AG20443 (cell line): ENCODE data around the gene MECR.
A peak's percentile ranks its signal among the peaks of the same experiment; 100 is the strongest.
"Not testable (repeated sequence)": the region's sequence is repeated elsewhere in the genome, so short reads cannot be mapped to it uniquely, and the experiment has no call there.

Experiments used
- DNase-seq: peaks from one replicate; pipeline ENCODE4 v3.0.0; 2012; ENCODE audit warnings: low spot score, mixed read lengths

Gene MECR

DNA sequence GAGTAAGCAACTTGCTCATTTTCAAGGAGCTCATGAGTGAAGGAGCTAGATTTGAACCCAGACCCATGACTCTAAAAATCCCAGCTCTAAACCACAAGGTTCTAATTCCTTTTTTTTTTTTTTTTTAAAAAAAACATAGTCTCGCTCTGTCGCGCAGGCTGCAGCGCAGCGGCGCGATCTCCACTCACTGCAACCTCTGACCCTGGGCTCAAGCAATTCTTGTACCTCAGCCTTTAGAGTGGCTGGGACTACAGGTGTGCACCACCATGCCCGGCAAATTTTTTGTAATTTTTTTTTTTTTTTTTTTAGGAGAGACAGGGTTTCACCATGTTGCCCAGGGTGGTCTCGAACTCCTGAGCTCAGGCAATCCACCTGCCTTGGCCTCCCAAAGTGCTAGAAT, 62.8 kb downstream of the MECR start:
- no peak for DNase-seq

- DNase-seq, result no peak
These were observed 64.3 kb downstream of the MECR start for GRCh38 chr1:29166291-29166878.

DNA sequence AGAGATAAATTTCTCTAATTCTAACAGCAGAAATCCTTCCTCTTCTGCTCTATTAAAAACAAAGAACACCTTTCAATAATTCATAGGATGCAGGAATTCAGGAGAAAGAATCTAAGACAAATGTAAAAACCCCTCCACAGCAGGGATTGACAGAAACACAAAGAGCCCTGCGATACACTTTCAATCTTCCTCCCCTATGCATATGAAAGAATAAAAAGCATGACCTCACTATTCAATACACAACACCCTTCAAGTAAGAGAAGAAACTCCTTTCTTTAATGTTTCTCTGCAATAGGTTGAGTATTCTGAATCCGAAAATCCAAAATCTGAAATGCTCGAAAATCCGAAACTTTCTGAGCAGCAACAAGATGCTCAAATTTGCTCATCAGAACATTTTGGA, 66.1 kb downstream of the MECR start:
- DNase-seq, result no peak

GRCh38 chr1:29162476-29163138, 68.1 kb downstream of the MECR start:
- DNase-seq, result peak; percentile 67

DNA sequence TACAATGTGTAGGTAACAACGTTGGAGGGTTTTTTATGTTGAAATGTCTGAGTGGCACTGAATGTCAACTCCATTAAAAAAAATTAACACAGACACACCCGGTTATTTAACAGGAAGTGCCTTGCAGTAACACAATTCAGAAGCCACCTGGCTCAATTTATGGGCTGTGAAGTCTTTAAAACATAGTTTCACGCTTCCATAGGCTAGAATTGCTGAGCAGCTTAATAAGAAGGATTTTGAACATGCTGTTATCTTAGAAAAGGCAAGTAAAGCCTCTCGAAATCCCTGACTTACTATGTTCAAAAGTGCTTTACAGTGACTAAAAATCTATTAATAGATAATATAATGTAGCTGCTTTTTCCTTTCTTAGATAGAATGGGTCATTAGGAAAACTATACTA, 68.7 kb downstream of the MECR start:
- no peak for DNase-seq

DNA sequence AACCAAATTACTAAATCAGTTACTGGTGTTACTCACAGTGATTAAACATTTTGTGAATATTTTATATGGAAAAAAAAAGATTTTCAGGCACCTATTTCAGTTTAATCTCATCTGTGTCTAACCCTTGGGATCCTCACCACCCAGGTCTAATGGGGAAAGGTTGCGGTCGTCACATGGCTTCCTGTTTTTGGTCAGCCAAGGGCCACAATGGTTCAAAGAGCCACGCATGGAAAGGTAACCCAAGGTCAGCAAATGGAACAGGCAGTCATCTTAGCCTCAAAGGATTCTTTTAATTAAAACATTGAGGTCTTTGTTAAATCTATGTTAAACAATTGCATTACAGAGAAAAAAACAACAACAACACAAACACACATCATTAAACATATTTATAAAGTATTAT, 71.0 kb downstream of the MECR start:
- no peak for DNase-seq

DNA sequence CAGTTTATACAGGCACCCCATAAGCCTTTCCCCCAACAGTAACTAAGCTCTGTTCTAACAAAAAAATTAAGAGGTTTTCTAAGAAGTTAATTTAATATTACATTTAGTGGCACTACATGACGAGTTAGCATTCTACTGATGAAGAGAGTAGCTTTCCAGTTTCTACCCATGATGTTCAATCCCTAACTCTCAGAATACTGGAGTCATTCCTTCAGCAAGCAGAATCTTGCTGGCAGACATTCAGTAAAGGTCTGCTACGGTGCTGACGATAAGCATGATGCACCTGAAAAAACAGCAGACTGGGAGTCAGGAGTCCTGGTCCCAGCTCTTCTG, 73.5 kb downstream of the MECR start:
- DNase-seq, result no peak

DNA sequence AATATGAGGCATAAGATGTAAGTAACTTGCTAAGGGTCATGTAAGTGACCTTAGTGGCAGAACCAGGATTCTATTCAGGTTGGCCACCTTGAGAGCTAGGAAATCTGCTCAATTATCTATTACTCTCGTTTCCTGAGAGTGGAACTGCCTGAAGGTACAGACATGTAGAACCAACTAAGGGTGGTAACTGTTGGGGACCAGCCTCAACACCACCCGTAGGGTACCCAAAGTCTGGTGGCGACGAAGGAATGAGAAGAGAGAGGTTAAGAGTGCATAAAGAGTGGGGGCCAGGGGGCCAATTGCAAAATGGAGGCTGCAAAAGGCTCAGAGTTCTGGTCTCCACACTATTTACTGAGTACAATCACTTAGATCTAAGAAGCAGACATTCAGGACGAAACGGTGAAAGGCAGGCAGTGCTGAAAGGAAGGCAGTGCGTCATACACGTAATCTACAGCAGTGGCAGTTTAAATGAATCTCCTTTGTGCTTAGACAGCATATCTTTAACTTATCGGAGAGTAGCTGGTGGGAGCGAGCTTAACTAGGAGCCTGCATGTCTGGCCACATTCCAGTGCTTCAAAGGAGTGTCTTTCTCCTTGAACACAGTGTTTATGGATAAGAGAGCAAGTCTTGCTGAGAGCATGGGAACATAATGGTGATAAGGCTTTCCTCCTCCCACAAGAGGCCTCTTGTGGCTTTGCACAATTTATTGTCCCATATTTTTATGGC, 74.0 kb downstream of the MECR start:
- no peak for DNase-seq

GRCh38 chr1:29152046-29152805, 78.5 kb downstream of the MECR start:
- DNase-seq, result no peak

GRCh38 chr1:29150346-29150745, 80.4 kb downstream of the MECR start:
- DNase-seq, result not testable (repeated sequence)

GRCh38 chr1:29148656-29149491, 81.9 kb downstream of the MECR start:
- no peak for DNase-seq

DNA sequence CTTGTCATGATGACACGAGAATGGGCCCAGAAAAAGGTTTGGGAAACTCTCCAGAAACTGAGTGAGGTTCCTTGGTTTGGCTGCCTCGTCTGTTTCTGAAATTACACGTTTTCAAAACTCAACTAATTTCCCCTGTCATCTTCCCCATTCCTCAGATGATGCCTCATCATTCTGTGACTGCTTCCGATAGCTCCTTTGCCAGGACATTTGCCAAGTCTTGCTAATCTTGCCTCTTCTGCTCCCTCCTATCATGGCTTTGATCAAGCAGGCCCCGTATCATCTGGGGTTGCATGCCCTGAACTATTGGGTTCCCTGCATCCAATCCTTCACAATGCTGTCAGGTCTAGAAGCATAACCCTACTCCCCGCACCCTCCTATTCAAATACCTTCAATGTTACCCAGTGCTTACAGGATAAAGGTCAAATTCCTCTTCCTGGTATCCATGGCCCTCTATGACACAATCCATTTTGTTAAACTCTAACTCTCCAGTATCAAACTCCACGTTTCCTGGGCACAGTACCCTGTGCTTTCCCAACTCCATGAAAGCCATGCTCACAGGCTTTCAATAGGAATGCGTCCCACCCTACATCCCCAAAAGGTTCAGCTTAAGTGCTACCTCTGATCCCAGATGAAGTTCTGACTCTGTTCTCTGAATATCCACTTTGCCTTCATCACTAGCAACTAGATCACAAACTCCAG, 84.8 kb downstream of the MECR start:
- peak; percentile 80 for DNase-seq

- no peak for DNase-seq
These were observed 86.6 kb downstream of the MECR start for GRCh38 chr1:29144178-29144577.

- no peak for DNase-seq
These were observed 88.0 kb downstream of the MECR start for GRCh38 chr1:29142714-29143113.
